ENCODE data around the gene SYT1.

SYT1 gene

DNA sequence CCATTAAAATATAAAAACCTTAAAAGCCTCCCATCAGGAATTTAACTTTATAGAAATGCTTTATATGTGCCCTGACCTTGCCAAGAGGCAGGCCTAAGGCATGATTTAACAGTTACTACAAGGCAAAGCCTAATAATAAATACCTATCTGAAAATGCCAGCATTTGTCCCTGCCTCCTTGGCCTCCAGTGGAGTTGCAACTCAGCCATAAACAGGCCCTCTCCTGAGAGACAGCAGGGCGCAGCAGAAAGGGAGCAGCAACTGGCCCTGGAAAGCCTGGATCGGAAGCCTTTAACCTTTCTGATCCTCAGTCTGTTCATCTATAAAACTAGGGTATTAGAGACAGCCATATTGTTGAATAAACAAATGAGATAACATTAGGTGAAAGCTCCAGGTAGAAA, 501.8 kb downstream of the SYT1 start:
- DNase-seq, result no peak

DNA sequence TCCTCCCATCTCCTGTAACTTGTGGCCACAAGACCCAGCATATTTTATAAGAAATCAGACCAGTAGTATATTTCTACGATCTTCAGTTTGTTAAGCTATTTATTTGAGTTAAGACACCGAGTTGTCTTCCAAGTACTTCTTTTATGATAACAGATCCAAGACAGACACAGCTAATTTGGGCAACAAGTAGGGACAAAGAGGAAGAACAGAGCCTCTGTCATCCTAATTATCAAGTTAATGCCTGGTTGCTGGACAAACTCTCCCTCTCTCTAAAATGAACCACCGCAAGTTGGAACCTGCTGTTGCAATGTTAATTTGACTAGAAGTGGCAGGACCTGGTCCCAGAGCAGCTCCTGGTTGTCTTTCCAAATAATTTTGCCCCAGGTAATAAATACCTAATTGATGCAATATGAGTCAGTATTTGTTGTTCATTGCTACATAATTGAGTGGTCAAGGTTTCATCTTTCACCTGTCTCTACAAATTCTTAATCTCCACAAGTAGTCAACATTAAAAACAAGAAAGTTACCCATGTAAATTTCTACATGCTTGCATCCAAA, 502.5 kb downstream of the SYT1 start:
- no peak for DNase-seq

DNA sequence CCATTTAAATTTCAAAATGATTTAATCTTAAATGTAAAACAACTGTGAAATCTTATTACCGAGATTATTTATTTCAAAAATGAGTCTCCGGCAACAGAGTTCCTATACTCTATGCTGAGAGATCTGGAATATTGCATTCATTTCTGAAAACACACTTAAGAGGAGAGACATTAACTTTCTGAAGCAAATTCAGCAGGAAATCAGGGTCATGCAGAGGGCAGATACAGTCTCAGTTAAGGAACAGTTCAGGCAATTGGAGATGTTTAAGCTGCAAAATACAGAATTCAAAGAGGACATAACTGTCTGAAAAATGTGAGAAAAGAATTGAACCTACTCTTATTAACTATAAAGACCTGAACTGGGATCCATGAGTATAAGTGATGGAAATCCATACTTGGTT, 505.4 kb downstream of the SYT1 start:
- DNase-seq, result no peak

DNA sequence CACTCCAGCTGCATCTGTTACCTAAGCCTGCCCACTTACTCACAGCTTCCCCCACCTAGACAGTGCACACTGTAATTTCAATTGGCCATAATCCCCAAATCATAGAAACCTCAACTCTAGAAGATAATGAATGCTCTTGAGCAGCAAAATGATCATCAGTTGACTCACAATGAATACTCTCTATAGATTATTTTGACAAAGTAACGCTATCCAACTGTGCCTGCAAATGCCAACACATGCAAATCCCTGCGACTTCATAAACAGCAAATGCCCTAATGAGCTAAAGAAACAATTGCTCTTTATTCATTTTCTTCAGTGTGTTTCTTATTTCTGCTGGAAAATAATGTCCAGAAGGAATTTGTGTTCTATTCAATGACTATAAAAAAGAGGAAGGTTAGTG, 506.7 kb downstream of the SYT1 start:
- DNase-seq, result no peak

DNA sequence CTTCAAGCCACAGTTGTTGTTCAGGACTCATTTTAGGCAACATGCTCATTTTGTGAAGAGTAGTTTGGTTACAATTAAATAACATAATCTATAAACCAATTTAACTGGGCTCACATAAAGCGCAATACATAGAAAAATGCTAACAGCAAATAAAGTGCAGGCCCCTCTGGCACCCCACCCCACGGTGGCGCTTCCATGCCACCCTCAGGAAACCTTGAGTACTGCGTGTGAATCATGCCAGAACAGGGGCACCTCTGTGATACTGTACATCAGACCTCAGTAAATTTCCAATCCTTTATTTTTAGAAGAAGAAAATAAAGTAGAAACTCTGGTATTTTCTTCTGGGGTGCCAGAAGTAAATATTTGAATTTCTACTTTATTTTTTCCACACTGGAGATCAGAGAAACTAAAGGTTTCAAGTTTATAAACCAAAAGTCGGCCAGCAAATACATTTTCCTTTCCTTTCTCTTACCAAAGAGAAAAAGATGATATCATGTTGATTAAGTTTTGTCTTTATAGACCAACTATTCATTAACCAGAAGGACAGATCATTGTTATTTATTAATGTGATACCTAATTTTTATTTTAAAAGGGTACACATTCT, 509.4 kb downstream of the SYT1 start:
- no peak for DNase-seq

DNA sequence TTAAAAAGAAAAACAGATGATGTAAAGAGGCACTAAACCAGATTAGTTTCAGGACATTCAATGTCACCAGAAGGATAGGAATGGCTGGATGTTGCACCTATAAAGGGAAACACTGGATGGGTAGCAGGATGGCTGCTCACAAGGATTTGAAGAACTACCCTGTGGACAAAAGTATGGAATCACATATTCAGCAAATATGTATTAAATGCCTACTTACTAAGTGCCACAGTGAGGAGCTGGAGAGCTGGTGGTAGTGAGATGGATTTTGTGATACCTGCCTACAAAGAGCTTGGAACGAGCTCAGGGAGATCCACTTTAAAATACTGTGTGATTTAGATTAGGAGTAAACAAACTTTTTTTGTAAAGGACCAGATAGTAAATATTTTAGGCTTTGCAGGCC, 510.0 kb downstream of the SYT1 start:
- no peak for DNase-seq

DNA sequence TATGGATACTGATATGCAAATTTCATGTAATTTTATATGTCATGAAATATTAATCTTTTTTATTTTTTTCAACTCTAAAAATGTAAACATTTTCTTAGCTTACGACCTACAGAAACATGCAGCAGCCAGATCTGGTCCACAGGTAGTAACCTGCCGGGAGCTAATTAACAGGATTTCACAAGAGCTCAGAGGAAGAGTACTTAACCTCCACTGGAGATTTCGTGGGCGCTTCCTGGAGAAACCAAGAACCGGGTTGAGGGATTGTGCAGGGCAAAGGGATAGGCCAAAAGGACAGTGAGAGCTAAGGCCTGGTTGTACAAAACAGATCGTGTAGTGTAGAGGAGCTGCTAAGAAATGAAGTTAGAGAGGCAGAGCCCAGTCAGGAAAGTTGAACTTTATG, 510.5 kb downstream of the SYT1 start:
- DNase-seq, result no peak

DNA sequence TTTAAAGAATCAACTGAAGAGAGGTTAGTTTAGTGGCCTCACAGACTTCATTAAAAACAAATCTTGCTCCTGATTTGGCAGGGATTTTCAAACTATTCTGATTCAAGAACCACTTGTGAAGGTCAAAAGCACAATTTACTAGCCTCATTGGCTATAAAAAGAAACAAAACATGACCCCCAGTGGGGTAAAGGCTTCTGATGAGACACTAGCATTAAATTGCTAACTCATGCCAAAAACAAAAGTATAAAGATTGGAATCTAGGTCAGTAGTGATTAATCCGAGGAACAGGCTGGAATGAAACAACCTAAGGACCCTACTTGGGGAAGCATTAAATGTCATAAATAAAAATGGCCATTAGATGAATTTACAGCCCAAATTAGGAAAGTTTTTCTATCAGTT, 513.9 kb downstream of the SYT1 start:
- DNase-seq, result no peak

DNA sequence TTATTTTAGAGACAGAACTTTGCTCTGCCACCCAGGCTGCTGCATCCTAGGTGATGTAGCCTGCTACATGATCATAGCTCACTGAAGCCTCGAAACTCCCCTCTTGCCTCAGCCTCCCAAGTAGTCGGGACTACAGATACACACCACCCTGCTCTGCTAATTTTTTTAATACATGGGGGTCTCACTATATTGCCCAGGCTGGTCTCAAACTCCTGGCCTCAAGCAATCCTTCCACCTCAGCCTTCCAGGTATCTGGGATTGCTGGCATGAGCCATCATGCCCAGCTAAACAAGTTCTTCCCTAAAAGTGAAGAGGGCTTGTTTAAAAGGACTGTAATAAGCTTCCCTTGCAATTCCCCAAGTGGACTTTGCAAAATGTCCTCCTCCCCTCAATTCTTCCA, 515.8 kb downstream of the SYT1 start:
- no peak for DNase-seq

DNA sequence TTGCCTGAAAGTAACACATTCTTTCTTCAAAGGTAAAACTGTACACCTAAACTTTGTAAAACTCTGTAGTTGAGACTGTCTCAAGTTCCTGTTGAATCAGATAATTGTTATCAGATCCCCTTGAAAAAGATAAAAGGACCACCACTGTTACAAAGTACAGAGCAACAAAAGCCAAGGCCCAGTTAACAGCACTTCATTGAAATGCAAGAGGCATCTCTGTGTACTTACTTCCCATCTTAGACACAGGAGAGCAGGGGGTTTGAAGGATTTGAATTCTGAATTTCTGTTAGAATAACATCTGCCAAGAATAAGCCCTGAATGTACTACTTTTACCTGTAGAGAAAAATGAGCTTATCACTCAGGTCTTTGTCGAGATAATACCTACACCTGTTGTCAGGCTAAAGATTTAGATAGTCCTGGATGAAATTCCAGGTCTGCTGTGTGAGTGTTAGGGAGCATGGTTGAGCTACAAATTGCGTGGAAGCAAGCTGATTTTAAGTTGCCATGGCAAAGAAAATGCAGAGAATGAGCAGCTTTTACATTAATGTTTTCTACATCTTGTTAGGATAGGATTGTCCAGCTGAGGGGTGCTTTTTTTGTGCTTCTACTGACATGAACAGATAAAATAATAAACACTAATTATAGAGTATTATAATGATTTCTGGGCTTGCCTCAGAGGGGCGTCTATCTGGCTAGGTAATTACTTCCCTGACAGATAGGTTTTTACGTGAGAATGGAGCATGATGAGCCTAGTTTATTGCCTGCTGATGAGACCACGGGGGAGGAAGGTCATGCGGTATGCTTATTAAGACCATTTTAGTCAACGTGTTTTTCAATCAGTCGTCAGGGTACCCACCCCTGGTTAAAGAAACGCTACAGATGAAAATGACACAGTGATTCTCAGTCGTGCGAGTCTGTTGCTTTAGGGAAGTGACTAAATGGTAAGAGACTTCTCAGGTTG, 517.0 kb downstream of the SYT1 start:
- no peak for DNase-seq

DNA sequence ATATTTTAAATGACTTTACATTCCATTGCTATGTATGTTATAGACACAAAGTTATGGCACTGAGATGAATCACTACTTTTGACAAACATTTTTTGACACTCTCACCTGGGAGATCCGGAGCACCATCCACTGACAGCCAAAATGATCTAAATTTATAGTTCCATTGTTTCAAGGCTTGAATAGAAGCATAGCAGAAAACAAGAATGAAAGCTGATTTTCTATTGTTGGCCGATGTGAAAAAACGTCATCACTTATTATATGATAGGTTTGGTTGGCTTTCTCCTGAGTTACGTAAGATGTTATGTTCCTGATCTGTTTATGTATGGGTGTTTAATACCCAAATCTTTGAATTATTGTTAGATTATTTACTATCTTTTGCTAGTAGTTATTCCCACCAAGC, 520.0 kb downstream of the SYT1 start:
- no peak for DNase-seq

DNA sequence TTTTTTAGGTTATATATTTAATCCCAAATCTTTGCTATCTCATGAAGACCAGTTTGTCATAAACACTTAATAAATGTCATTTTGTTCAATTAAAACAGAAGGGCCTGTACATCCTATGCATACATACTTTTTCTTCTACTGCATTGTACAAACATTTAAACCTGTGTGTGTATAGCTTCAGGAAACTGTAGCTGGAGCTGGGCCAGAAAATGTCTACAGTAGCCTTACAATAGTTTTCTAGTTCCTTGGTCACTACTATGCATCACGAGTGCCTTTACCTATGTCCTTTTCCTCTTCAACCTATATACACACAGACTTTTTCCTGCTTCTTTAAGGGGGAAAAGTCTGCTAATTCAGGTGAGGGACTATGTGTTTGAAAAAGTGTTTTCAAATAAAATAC, 523.4 kb downstream of the SYT1 start:
- DNase-seq, result no peak

DNA sequence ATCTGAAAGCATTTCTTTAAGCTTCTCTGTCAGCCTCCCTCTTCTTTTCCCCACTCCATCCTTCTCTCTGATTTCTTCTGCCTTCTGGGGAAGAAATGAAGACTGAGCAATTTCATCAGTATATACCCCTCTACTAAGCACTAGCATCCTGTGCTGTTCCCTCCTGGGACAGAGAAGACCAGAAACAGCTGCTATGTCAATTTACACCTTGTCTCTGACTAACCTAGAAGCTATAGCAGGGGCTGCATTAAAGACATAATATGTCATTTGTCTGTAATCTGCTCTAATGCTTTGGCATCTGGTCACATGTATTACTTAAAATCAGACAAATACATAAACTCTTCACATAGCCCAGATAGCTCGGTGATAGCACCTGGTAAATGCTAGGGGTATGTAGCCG, 529.3 kb downstream of the SYT1 start:
- no peak for DNase-seq

DNA sequence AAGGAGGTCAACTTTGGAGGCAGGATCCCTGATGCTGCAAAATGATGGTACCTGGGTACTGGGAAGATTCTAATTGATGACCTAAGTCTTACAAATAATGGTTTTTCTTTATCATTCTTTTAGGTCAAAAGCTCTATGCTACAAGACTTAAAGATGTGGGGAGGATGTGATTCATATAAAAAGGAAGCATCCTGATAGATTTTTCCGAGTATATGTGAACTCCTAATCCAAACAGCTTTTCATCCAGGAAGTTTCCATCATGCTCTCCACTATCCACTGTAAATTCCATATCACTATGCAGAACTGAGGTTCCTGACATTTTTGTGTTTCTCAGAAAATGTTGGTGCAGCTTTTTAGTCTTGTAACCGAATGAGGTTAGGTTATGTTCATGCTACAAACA, 533.0 kb downstream of the SYT1 start:
- no peak for DNase-seq

DNA sequence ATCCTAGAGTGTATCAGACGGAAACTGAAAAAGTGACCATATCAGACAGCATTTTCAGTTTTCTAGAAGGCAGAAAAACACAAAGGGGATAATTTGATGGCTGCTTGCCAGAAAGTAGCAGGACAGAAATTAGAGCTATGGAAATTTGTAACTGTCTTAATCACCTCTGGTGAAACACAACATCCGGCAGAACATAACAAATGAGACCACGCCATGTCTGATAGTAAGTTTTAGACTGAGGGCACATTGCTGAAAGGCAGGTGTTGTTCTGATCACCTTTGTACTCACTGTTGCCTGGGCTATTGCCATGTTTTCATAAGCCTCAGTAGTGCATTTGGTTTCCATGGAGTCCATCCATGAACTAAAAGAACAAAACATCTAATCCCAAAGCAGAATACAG, 535.9 kb downstream of the SYT1 start:
- no peak for DNase-seq

DNA sequence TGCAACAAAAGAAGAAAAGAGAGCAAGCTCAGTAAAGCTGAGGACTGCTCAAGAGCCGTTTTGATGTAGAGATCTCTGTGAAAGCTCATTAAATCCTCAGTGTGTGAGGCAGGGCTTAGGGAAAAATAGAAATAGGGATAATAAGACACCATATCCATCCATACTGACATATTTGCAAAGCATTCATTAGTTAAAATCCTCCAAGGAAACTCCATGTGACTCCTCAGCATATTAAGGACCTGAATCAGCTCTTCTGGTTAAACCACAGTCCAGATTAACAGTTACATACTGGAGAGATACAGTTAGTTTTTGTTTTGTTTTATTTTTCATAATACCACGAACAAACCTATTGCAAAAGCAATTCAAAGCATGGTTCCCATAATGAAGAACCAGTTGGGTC, 538.0 kb downstream of the SYT1 start:
- DNase-seq, result no peak

DNA sequence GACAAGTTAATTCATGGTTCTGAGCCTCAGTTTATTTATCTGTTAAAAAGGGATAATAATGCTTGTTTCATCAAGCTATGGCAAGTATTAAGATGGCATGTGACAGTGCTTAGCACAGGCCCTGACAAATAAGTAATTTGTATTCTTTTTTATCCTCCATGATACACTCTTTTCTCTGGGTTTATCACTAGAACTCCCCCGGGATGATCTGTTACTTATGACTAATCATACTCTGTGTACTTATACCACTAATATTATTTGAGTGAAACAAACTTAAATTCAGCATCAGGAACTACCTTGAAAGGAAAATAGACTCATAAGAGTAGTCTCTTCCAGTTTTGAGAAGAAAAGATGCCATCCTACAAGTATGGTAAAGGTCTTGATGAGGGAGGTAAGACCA, 542.4 kb downstream of the SYT1 start:
- no peak for DNase-seq

DNA sequence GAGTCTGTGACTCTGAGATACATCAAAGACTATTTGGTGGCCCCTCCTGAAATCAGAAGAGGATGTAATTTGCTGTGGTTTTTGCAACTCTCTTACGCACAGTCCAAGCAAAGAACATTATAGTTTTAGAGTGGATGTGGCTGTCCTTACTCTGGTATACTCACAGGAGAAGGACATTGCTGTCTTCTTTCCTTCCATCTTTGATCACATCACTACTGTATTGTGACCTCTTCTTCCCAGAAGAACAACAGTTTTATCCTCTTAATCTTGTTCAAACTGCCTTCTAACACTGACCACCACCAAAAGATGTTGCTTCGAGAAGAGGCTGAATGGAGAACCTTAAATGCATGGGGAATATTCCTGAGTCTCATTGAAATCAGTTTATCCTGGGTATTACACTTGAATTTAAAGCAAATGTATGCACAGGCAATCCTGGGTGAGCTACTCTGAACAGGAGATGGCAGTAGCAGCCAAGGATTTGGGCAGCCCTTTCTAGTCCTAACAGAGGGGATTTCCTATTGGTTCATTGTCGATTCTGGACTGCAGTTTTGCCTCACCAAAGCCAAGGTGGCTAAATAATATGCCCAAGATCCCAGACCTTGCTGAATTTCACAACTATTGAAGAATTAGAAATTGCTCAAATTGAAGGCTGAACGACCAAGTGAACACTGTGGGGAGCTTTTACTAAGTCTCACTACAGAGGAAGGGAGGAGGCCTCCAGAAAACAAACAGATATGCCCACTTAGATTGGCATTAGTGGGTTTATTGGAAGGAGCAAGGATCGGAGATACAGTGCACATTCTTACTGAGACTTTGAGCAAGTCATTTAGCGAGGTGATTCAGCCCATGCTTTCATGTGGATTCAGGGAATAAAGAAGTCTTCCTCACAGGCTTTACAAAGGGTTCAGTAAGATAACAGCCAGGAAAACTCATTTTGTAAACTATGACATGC, 543.4 kb downstream of the SYT1 start:
- DNase-seq, result peak; percentile 4

DNA sequence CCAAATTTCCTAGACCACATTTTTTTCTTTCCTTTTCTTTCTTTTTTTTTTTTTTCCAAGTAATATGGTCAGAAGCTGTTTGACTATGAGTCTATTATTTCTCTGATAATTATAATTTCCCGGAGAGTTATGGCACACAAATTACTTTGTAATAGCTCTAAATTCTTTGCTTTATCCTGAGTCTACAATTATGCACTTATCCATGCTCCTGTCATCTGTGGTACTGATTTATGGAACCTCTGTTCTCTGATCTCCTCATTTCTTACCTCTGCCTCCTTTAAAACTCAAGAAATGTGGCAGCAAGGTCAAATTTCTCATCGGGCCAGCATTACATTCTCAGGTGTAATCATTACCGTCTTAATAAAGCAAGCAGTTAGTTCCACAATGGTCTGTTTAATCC, 544.1 kb downstream of the SYT1 start:
- DNase-seq, result no peak

DNA sequence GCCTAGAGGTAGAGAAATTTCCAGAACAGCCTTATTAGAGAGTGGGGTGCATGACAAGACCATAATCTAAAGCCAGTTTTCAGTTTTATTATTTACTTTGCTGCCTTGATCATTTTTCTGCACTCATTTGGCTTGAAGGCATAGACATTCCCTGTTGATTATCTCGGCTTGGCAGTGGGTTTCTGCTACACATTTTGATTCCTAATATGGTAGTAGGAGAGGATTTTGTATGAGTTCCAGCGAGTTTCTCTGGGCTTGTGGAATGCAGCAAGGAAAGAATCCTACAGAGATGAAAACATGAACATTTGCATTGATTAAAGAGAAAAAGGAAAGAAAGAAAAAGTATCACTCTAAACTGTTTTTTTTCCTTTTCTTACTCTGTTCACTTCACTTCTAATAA, 545.0 kb downstream of the SYT1 start:
- no peak for DNase-seq

DNA sequence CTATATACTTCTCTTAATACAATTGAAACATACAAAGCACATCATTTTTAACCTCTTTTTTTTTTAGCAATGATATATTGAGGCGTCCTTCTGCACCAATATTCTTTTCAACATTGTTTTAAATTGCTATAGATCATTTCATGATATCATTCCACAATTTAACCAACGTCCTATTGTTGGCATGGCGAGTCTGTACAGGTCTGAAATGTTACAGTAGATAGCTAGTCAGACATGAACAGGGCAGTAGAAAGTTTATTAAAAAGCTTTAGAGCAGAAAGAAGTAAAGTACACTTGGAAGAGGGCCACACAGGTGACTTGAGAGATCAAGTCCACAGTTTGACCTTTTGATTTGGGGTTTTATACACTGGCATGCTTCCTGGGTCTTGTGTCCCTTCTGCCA, 547.2 kb downstream of the SYT1 start:
- no peak for DNase-seq

DNA sequence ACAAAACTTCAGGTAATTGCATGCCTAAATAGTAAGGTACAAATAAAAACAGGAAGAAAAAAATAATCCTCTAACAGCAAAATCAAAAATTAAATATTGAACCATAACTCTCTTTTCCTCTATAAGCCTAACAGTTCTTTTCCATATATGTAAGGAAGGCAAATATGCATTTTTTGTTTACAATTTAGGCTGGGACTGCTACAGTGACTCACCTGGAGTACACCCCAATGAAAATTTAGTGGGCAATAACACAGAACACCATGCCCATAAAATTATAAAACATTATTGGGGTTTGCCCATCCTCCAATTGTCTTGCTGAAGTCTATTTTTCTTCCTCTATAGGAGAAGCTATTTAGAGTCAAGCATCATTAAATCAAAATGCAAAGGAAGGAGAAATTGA, 549.2 kb downstream of the SYT1 start:
- no peak for DNase-seq

DNA sequence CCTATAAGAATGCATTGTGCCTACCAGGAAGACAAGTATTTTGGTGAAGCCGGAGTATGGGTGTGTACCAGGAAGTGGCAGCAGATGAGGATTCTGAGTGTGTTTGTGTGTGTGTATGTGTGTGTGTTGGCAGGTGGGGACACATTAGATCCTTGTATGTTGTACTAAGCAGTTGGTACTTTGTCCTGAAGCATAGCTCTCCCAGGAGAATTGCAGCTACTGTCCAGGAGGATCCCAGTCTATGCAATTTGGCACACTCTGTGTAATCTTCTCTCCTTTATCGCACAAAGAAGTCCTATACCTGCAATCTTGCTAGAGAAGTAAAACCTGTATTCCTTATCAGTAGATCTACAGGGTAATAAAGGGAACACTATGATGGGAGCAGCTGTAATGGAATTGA, 549.7 kb downstream of the SYT1 start:
- DNase-seq, result no peak

All from GOT3 (cell line).